ENCODE data around the gene SINHCAF.

SINHCAF gene

GRCh38 chr12:31331242-31331641 is 5.3 kb upstream of the SINHCAF start:
- no peak for ATAC-seq
- TF ChIP-seq CSRNP3 (CRISPR knock-in tag; IDR thresholded peaks at IDR 0.05) (no peak), ISL1 (CRISPR knock-in tag; IDR thresholded peaks at IDR 0.05) (no peak)

- no peak for ATAC-seq
- no peak for TF ChIP-seq CSDC2 (CRISPR knock-in tag; IDR thresholded peaks at IDR 0.05)
- TF ChIP-seq GLIS3 (CRISPR knock-in tag; IDR thresholded peaks at IDR 0.05): no peak
Measured at GRCh38 chr12:31326736-31327659, 1.0 kb upstream of the SINHCAF start.

- no peak; the same call in 2 of the 3 replicates for ATAC-seq
- no peak for TF ChIP-seq ZNF70 (CRISPR knock-in tag; IDR thresholded peaks at IDR 0.05)
- no peak for TF ChIP-seq ARNTL (CRISPR knock-in tag; IDR thresholded peaks at IDR 0.05; ENCODE audit: borderline replicate concordance, low read depth)
- no peak for TF ChIP-seq ZC3H10 (CRISPR knock-in tag; IDR thresholded peaks at IDR 0.05)
- TF ChIP-seq PATZ1 (CRISPR knock-in tag; IDR thresholded peaks at IDR 0.05; ENCODE audit: borderline replicate concordance): no peak
- no peak for TF ChIP-seq TSHZ2 (CRISPR knock-in tag; IDR thresholded peaks at IDR 0.05)
- no peak for TF ChIP-seq CSRNP3 (CRISPR knock-in tag; IDR thresholded peaks at IDR 0.05)
- no peak for TF ChIP-seq CREB5 (CRISPR knock-in tag; IDR thresholded peaks at IDR 0.05; ENCODE audit: low read depth)
- TF ChIP-seq POU6F1 (CRISPR knock-in tag; IDR thresholded peaks at IDR 0.05; ENCODE audit: borderline replicate concordance, low read depth): no peak
Measured at GRCh38 chr12:31325524-31325875, 450 bp downstream of the SINHCAF start.

GRCh38 chr12:31324845-31325523 is 966 bp downstream of the SINHCAF start:
- peak; percentile 48 for ATAC-seq
- TF ChIP-seq SNAI2 (CRISPR knock-in tag; IDR thresholded peaks at IDR 0.05): no peak
- no peak for TF ChIP-seq ZFP3 (CRISPR knock-in tag; IDR thresholded peaks at IDR 0.05)

Data from SK-N-SH treated with all-trans-retinoic acid at 6 μM for 48 hours (cell line).